ENCODE measurements around the gene SRD5A1.

Gene SRD5A1

DNA sequence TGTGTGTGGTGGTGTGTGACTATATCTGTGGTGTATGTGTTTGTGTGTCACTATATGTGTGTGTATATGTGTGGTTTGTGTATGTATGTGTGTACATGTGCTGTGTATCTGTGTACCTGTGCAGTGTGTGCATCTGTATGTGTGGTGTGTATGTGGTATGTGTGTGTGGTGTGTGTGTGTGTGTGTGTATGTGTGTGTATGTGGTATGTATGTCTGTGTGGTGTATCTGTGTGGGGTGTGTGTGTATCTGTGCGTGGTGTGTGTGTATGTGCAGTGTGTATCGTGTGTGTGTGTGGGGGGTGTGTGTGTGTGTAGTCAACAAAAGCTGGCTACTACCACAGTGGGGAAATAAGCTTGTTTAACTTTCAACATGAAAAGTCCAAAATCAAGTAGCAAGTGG lies 48.4 kb downstream of the SRD5A1 start:
- TF ChIP-seq, protein P1, sequence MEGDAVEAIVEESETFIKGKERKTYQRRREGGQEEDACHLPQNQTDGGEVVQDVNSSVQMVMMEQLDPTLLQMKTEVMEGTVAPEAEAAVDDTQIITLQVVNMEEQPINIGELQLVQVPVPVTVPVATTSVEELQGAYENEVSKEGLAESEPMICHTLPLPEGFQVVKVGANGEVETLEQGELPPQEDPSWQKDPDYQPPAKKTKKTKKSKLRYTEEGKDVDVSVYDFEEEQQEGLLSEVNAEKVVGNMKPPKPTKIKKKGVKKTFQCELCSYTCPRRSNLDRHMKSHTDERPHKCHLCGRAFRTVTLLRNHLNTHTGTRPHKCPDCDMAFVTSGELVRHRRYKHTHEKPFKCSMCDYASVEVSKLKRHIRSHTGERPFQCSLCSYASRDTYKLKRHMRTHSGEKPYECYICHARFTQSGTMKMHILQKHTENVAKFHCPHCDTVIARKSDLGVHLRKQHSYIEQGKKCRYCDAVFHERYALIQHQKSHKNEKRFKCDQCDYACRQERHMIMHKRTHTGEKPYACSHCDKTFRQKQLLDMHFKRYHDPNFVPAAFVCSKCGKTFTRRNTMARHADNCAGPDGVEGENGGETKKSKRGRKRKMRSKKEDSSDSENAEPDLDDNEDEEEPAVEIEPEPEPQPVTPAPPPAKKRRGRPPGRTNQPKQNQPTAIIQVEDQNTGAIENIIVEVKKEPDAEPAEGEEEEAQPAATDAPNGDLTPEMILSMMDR (IDR thresholded peaks at IDR 0.05; ENCODE audit: low read depth, low read length): no peak
- DNase-seq (ENCODE audit: low read depth, low spot score): no peak
- H3K4me3 ChIP-seq (ENCODE audit: low read depth, low read length): no peak overlapping the region
- in situ Hi-C loops (cut with HindIII; ENCODE audit: low sequenced_read_pairs): no loop called here

DNA sequence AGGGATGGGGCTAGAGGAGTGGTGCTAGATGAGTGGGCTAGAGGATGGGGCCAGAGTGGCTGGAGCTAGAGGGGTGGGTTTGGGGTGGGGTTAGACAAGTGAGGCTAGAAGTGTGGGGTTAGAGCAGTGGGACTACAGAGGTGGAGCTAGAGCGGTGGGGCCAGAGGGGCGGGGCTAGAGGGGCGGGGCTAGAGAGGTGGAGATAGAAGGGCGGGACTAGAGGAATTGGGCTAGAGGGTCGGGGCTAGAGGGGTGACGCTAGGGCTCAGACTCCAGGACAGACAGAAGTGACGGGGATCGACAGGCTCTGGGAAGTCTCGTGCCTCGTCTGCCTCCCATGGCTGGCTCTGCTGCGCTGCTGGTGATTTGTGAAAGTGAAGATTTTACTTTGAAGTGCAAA lies 49.0 kb downstream of the SRD5A1 start:
- TF ChIP-seq, protein P1 (IDR thresholded peaks at IDR 0.05; ENCODE audit: low read depth, low read length): no peak
- in situ Hi-C loops (cut with HindIII; ENCODE audit: low sequenced_read_pairs): no loop called here
- no peak for DNase-seq (ENCODE audit: low read depth, low spot score)
- H3K4me3 ChIP-seq (ENCODE audit: low read depth, low read length): no peak overlapping the region

DNA sequence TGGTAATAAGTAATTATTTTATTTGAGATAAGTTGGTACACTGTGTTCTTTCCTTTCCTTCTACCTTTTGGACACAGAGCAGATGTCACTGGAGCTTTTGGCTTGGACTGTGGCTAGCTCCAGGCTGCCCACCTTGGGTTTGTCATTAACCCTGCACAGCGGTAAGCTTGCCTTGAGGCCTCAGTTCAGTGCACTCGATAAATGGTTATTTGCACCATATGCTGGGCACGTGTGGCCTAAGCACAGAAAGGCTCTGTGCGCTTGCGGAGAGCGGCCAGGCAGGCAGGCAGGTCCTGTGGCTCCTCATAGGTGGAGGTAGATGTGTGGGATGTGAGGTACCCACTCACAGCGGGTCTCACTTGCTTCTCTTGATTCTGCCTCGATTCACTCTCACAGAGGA lies 50.0 kb downstream of the SRD5A1 start:
- DNase-seq (ENCODE audit: low read depth, low spot score): no peak
- TF ChIP-seq, protein P1 (IDR thresholded peaks at IDR 0.05; ENCODE audit: low read depth, low read length): no peak
- in situ Hi-C loops (cut with HindIII; ENCODE audit: low sequenced_read_pairs): no loop called here
- H3K4me3 ChIP-seq (ENCODE audit: low read depth, low read length): no peak overlapping the region

DNA sequence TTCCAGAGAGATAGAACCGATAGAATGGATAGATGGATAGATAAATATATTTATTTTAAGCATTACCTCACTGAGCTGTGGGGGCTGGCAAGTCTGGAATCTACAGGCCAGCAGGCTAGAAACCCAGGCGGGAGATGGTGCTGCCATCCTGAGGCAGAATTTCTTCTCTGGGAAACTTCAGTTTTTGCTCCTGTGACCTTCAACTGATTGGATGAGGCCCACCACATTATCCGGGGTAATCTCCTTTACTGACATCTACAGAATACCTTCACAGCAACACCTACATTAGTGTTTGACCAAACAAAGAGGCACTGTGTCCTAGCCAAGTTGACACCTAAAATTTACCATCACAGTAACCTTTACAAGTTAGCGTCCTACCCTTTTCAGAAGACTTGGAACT lies 50.8 kb downstream of the SRD5A1 start:
- DNase-seq (ENCODE audit: low read depth, low spot score): no peak
- TF ChIP-seq, protein P1 (IDR thresholded peaks at IDR 0.05; ENCODE audit: low read depth, low read length): no peak
- in situ Hi-C loops (cut with HindIII; ENCODE audit: low sequenced_read_pairs): no loop called here
- H3K4me3 ChIP-seq (ENCODE audit: low read depth, low read length): no peak overlapping the region

DNA sequence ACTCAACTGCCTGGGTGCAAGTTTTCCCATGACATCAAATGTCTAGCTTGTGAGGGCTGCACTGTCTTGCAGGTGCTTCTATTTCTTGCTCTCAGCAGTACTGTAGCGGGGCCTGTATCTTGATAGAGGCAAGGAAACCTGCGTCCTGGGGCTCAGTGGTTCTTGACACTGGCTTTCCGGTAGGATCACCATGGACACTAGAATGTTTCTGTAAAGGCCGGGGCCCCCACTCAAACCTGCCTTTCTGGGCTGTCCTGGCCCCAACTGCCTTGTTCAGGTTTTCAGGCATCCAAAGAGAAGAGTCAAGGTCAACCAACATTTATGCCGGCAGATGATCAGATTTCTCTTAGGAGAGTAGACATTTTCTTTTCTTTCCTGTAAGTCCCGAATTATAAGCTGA lies 53.3 kb downstream of the SRD5A1 start:
- no peak for DNase-seq (ENCODE audit: low read depth, low spot score)
- in situ Hi-C loops (cut with HindIII; ENCODE audit: low sequenced_read_pairs): no loop called here
- H3K4me3 ChIP-seq (ENCODE audit: low read depth, low read length): no peak overlapping the region
- TF ChIP-seq, protein P1 (IDR thresholded peaks at IDR 0.05; ENCODE audit: low read depth, low read length): no peak

DNA sequence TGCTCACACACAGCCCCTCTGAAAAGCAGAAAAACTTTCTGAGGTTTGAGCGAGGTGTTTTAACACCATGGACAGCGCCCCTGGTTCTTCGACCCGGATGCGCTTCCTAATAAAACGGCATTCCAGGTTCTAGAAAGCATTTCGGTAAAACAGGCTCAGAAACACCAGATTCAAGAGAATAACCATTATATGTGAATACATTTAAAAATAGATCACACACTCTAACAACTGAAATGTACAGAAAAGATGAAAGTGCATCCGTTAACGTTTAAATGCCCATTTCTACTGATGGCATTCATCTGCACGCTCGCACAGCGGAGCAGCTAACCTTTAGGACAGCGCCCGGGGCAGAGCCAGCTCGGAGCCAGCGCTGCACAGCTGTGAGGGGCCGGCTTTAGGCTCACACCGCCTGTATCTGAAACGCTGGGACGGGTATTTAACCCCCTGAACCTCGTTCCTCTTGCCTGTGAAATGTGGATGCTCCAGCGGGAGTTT lies 53.7 kb downstream of the SRD5A1 start:
- TF ChIP-seq, protein P1 (IDR thresholded peaks at IDR 0.05; ENCODE audit: low read depth, low read length): no peak
- DNase-seq (ENCODE audit: low read depth, low spot score): peak; percentile 66
- H3K4me3 ChIP-seq (ENCODE audit: low read depth, low read length): peak overlapping the region; percentile 30
- in situ Hi-C loops (cut with HindIII; ENCODE audit: low sequenced_read_pairs): no loop called here

DNA sequence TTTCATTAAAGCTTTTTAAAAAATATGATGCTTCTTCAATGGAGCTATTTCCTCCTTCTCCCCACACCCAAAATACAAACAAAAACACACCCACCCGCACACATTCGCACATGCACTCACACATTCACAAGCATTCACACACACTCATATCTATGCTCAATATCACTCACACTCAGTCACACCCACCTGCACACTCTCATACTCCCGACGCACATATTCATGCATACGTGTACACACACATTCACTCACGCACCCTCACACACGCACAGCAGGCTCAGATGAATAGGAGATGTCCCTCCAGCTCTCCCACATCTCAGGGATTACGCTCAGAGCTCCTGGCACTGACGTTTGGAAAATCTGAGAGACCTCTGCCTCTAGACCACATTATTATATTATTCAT lies 54.3 kb downstream of the SRD5A1 start:
- TF ChIP-seq, protein P1 (IDR thresholded peaks at IDR 0.05; ENCODE audit: low read depth, low read length): no peak
- in situ Hi-C loops (cut with HindIII; ENCODE audit: low sequenced_read_pairs): no loop called here
- DNase-seq (ENCODE audit: low read depth, low spot score): no peak
- no peak overlapping the region for H3K4me3 ChIP-seq (ENCODE audit: low read depth, low read length)

Data from astrocyte of the spinal cord (primary cell).